B cell (primary cell): ENCODE data around the gene MPND.
A peak's percentile ranks its signal among the peaks of the same experiment; 100 is the strongest.

Source experiments
- CTCF ChIP-seq: fragments of 200-600 bp; IDR thresholded peaks from one replicate; pipeline ENCODE4 v1.8.0; 2022; ENCODE audit warnings: antibody characterized with exemption, mild to moderate bottlenecking
- EZH2 ChIP-seq: IDR thresholded peaks from 2 replicates; pipeline ENCODE4 v1.6.1; 2012; ENCODE audit warnings: borderline replicate concordance, low read depth, mild to moderate bottlenecking, moderate library complexity, low read length; ENCODE audit not compliant: insufficient read depth, poor library complexity, severe bottlenecking

GRCh38 chr19:4352701-4353121 lies 9.3 kb downstream of the MPND start:
- TF ChIP-seq CTCF (peak; percentile 89), EZH2 (no peak)
